SH-SY5Y (cell line): ENCODE measurements around the gene PDLIM7.

Experiments used
- GATA2 ChIP-seq: IDR thresholded peaks from 2 replicates; pipeline ENCODE4 v1.6.1; 2011; ENCODE audit warnings: mild to moderate bottlenecking, low read depth, low read length
- GATA3 ChIP-seq: IDR thresholded peaks from 2 replicates; pipeline ENCODE4 v1.6.1; 2011; ENCODE audit warnings: low read depth, mild to moderate bottlenecking, low read length, moderate library complexity

DNA sequence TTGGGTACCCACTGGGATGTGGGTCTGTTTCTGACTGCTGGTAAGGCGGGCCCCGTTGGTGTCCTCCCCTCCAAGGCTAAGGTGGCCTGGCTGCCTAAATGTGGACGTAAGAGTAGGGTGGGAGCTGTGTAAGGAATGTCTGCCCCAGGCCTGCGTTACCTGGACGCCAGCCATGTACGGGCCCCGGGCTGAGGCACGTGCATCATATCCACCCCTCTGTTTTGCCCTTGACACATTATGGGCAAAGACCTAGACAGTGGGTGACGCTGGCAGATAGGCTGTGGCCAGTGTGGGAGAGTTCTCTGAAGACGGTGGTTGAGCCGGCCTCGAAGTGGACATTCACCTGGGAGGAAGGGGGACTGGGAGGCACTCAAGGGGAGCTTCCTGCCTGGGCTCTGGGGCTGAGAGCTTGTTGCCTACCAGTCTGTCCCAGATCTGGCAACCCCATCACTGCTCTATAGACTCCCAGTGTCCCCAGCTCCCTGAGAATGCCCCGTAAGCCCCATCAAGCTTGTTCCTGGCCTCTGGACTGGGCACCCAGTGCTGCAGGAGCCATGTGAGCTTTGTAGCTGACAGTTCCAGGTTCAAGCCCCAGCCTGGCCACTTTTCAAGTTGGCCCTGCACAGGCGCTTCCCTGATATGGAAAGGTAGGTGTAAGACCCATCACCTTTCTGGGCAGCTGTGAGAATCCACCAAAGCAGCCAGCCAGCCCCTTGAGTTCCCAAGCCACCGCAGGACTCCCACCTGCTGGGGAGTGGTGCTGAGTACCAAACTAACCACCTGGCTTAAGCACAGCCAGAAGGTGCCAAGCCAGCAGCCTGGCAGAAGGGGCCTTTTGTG lies 54.0 kb downstream of the PDLIM7 start:
- TF ChIP-seq GATA2 (no peak), GATA3 (no peak)
